BJ (cell line): ENCODE data around the gene OR8G1. TPM values are rescaled to one million over a fixed set of nuclear protein-coding genes. Genes with fewer than 3 reads are reported as not detected.
"Not testable (repeated sequence)": the region's sequence is repeated elsewhere in the genome, so short reads cannot be mapped to it uniquely, and the experiment has no call there.

ENCODE experiments used
- CTCF ChIA-PET: fragments of 350-600 bp; formaldehyde crosslinking; extraction: SDS; loops from one replicate; lab custom pipeline; 2021; ENCODE audit warnings: antibody characterized with exemption, inconsistent platforms; lab: Yijun Ruan, JAX
- POLR2A ChIA-PET: fragments of 300-600 bp; sonication (Branson Sonifier 250); formaldehyde crosslinking; extraction: SDS; loops from one replicate; lab custom pipeline; 2021; ENCODE audit warnings: antibody characterized with exemption; lab: Charles Lee
- DNase-seq: peaks from one replicate; pipeline ENCODE4 v3.0.0-alpha.2; 2011; ENCODE audit warnings: low read depth
- H3K27me3 ChIP-seq: 2 replicates; pipeline ENCODE4 v1.6.0; 2011; ENCODE audit warnings: low read length; ENCODE audit not compliant: control insufficient read depth, insufficient read depth
- H3K36me3 ChIP-seq: 2 replicates; pipeline ENCODE4 v1.5.1; 2011; ENCODE audit warnings: low read length; ENCODE audit not compliant: control insufficient read depth, insufficient read depth
- H3K4me3 ChIP-seq: 2 replicates; pipeline ENCODE4 v1.5.1; 2011; ENCODE audit warnings: low read depth, mild to moderate bottlenecking, control low read depth, low read length
- CTCF ChIP-seq: IDR thresholded peaks from 2 replicates; pipeline ENCODE4 v1.5.1; 2011; ENCODE audit warnings: low read depth, mild to moderate bottlenecking, control low read depth, inconsistent platforms, low read length, moderate library complexity; ENCODE audit not compliant: insufficient read depth
- polyA plus RNA-seq: library from polyadenylated mRNA; depleted of rRNA; stranded (reverse); fragments of >200 nt; gene quantifications from 2 replicates; pipeline ENCODE4 v1.2.3, GENCODE V29; 2011

The OR8G1 gene
- polyA plus RNA-seq, 1 experiment: not detected

GRCh38 chr11:124214027-124214426 lies 26.9 kb upstream of the OR8G1 start:
- CTCF ChIA-PET: no interaction called here
- Histone ChIP-seq H3K36me3 (no peaks in the 10 kb centered on the region), H3K27me3 (no peaks in the 10 kb centered on the region), H3K4me3 (no peak overlapping the region)
- POLR2A ChIA-PET: no interaction called here
- DNase-seq: no peak
- no peak for TF ChIP-seq CTCF

GRCh38 chr11:124219126-124219525 lies 21.8 kb upstream of the OR8G1 start:
- no peak for DNase-seq
- Histone ChIP-seq H3K36me3 (no peaks in the 10 kb centered on the region), H3K4me3 (no peak overlapping the region), H3K27me3 (no peaks in the 10 kb centered on the region)
- no peak for TF ChIP-seq CTCF
- ChIA-PET CTCF (no interaction called here), POLR2A (no interaction called here)

- no peak for DNase-seq
- POLR2A ChIA-PET: no interaction called here
- CTCF ChIA-PET: no interaction called here
- Histone ChIP-seq H3K36me3 (no peaks in the 10 kb centered on the region), H3K27me3 (no peaks in the 10 kb centered on the region), H3K4me3 (no peak overlapping the region)
- no peak for TF ChIP-seq CTCF
These were observed 18.5 kb upstream of the OR8G1 start for GRCh38 chr11:124222407-124222806.

GRCh38 chr11:124224618-124225423 lies 16.1 kb upstream of the OR8G1 start:
- DNase-seq, H3K36me3 ChIP-seq, H3K4me3 ChIP-seq, H3K27me3 ChIP-seq, POLR2A ChIA-PET, CTCF ChIA-PET: not testable (repeated sequence)

GRCh38 chr11:124225471-124225870 lies 15.4 kb upstream of the OR8G1 start:
- CTCF ChIA-PET: no interaction called here

More at GRCh38 chr11:124225471-124225870, 15.4 kb upstream of the OR8G1 start:
- Histone ChIP-seq H3K27me3 (no peaks in the 10 kb centered on the region), H3K36me3 (no peaks in the 10 kb centered on the region), H3K4me3 (no peak overlapping the region)
- no peak for DNase-seq
- no peak for TF ChIP-seq CTCF
- POLR2A ChIA-PET: no interaction called here
